D721Med (cell line): ENCODE data around the gene ADGRG3.

Experiments
- DNase-seq: peaks from one replicate; pipeline ENCODE4 v3.0.0; 2011; ENCODE audit warnings: low spot score; ENCODE audit not compliant: insufficient read length
- FAIRE-seq: peaks from 2 replicates; lab custom pipeline; 2011; peaks lifted over from hg19 to GRCh38; lab: Jason Lieb, UNC
- TF ChIP-seq, protein P1 (sequence below): IDR thresholded peaks from 2 replicates; pipeline ENCODE4 v1.5.1; 2012; ENCODE audit warnings: mild to moderate bottlenecking, control low read depth; ENCODE audit not compliant: insufficient read depth; ENCODE audit errors: missing control alignments

The ADGRG3 gene

DNA sequence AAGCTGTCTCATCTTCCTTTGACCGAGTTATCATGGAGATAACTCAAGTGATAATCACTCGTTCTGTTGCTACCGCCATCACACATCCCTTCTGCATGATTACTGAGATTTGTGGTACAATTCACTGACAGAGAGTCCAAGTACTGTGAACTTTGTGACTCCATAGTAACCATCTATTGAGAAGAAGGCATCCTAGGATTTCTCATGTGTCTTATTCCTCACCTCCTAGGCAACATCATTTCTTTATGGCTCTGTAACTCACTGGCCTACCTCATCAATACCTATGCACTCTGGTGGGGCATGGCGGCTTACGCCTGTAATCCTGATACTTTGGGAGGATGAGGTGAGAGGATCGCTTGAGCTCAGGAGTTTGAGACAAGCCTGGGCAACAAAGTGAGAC, 45.9 kb downstream of the ADGRG3 start:
- FAIRE-seq (no peak), DNase-seq (no peak)
- TF ChIP-seq, protein P1, sequence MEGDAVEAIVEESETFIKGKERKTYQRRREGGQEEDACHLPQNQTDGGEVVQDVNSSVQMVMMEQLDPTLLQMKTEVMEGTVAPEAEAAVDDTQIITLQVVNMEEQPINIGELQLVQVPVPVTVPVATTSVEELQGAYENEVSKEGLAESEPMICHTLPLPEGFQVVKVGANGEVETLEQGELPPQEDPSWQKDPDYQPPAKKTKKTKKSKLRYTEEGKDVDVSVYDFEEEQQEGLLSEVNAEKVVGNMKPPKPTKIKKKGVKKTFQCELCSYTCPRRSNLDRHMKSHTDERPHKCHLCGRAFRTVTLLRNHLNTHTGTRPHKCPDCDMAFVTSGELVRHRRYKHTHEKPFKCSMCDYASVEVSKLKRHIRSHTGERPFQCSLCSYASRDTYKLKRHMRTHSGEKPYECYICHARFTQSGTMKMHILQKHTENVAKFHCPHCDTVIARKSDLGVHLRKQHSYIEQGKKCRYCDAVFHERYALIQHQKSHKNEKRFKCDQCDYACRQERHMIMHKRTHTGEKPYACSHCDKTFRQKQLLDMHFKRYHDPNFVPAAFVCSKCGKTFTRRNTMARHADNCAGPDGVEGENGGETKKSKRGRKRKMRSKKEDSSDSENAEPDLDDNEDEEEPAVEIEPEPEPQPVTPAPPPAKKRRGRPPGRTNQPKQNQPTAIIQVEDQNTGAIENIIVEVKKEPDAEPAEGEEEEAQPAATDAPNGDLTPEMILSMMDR: no peak

GRCh38 chr16:57720142-57720575, 52.1 kb downstream of the ADGRG3 start:
- FAIRE-seq: no peak
- no peak for DNase-seq
- TF ChIP-seq, protein P1: peak; percentile 29

DNA sequence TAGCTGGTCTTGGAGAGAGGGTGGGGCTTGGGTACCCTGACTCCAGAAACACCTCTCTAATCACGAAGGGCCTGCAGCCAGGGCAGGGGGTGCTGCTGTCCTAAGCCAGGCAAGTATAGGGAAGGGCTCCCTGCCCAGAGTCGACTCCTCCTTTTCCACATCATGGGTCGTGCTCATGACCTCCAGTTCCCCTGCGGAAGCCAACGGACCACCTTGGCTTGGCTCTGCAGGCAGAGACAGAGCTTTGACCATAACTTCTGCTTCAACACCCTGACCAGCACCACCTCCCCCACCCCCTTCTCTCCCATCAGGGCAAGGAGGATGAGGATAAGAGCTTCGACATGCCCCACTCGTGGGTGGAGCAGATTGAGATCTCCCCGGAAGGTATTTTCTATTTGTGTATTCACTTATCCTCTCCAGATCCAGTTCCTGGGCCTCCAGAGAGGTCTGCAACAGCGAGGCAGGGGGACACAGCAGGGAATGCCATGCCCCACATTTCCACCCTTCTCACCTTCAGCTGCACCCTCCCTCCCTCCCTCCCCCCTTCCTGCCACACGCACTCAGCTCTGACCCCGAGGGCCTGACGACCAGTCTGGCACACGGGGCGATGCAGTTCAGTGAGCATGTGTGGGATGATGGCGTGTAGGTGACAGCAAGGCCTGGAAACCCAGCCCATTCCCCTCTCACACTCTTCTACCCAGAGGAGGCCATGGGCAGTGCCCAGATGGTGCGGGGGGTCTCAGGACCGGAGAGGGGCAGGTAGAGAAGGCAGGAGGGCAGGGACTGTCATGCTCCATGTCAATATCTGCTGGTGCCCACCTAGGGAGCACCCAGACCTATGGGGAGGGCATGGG, 53.5 kb downstream of the ADGRG3 start:
- TF ChIP-seq, protein P1: no peak
- FAIRE-seq (no peak), DNase-seq (no peak)

- TF ChIP-seq, protein P1: no peak
- no peak for FAIRE-seq
These were observed 54.0 kb downstream of the ADGRG3 start for GRCh38 chr16:57722210-57722499.

GRCh38 chr16:57722651-57723050, 54.5 kb downstream of the ADGRG3 start:
- TF ChIP-seq, protein P1: no peak
- DNase-seq (no peak), FAIRE-seq (no peak)

More at GRCh38 chr16:57722210-57722499, 54.0 kb downstream of the ADGRG3 start:
- no peak for DNase-seq

DNA sequence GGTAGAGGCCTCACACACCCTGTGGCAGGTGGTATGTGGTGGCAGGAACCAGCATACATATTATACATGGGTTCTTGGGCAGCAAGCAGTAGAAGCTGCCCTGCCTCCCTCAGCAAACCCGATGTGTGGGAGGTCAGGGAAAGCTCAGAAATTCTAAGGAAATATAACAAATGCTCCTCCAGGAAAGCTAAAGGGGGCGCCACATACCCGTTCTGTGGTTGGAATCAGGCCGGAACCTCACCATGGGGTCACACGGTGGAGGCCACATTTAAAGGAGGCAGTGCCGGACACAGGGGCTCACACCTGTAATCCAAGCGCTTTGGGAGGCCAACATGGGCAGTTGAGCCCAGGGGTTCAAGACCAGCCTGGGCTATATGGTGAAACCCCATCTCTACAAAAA, 55.1 kb downstream of the ADGRG3 start:
- TF ChIP-seq, protein P1: peak; percentile 14
- no peak for FAIRE-seq
- DNase-seq: no peak

DNA sequence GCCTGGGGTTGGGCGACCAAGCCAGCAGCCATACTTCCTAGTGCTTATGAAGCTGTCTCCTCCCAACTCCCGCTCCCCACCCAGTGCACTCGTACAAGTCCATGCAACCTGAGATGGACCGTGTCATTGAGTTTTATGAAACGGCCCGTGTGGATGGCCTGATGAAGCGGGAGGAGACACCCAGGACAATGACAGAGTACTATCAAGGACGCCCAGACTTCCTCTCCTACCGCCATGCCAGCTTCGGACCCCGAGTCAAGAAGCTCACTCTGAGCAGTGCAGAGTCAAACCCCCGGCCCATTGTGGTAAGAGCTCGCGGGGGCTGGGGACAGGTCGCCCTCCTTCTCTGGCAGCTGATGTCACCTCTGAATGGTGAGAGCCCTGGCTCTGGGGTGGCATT, 56.4 kb downstream of the ADGRG3 start:
- TF ChIP-seq, protein P1: no peak
- FAIRE-seq: no peak
- DNase-seq: no peak
